LNCaP clone FGC (cell line): ENCODE measurements around the gene ZNRF4.

ENCODE experiments used
- DNase-seq: peaks from one replicate; pipeline ENCODE4 v3.0.0-alpha.2; 2011; ENCODE audit warnings: low read depth
- H3K4me3 ChIP-seq: 2 replicates; pipeline ENCODE4 v1.5.1; 2011; ENCODE audit warnings: mild to moderate bottlenecking, low read depth, low read length, control low read depth
- TF ChIP-seq, protein P1 (sequence below): IDR thresholded peaks from 2 replicates; pipeline ENCODE4 v1.5.1; 2012; ENCODE audit warnings: mild to moderate bottlenecking; ENCODE audit not compliant: control insufficient read depth, insufficient read depth; ENCODE audit errors: extremely low read depth

Gene ZNRF4

DNA sequence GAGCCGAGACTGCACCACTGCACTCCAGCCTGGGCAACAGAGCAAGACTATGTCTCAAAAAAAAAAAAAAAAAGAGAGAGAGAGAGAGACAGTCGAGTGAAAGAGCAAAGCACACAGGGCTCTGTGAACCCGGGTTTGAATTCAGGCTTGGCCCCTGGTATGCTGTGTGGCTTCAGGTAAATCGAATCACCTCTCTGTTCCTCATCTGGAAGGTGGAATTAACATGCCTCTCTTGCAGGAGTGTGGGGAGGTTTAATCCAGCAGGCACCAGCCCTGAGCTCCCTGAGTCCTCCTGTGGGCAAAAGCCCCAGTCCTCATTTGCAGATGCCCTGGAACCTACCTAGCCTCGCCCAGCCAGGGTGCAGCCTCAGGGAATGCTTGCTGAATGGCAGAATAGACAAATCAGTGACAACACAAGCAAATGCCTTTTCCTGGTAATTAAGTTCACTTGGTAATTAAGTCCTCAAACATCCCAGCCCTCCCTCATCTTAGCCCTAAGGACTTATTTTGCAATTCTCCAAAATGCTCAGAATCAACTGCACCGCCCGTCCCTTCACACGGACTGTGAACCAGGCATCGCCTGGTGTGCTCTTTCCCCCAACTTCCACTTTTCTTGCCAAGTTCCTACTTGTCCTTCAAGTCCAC is 4.6 kb upstream of the ZNRF4 start:
- DNase-seq = no peak
- TF ChIP-seq, protein P1, sequence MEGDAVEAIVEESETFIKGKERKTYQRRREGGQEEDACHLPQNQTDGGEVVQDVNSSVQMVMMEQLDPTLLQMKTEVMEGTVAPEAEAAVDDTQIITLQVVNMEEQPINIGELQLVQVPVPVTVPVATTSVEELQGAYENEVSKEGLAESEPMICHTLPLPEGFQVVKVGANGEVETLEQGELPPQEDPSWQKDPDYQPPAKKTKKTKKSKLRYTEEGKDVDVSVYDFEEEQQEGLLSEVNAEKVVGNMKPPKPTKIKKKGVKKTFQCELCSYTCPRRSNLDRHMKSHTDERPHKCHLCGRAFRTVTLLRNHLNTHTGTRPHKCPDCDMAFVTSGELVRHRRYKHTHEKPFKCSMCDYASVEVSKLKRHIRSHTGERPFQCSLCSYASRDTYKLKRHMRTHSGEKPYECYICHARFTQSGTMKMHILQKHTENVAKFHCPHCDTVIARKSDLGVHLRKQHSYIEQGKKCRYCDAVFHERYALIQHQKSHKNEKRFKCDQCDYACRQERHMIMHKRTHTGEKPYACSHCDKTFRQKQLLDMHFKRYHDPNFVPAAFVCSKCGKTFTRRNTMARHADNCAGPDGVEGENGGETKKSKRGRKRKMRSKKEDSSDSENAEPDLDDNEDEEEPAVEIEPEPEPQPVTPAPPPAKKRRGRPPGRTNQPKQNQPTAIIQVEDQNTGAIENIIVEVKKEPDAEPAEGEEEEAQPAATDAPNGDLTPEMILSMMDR = no peak
- H3K4me3 ChIP-seq = no peak overlapping the region

DNA sequence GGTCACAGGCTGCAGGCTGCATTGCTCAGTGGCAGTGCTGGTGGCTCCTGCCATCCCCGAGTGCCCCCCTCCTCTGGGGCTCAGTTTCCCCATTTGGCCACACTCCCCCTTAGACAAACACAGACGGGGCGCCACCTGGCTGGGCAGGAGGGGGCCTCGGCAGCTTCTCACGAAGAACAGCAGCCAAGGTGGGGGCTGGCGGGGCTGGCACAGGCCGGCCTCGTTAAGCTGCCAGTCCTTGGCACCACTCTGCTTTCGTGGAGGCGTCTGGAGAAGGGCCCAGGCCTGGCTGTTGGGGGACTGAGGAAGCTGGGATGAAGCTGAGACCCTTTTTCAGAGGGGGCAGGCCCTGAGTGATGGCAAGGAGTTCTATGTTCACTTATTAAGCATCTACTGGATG is 3.7 kb upstream of the ZNRF4 start:
- DNase-seq = no peak
- H3K4me3 ChIP-seq = no peak overlapping the region
- TF ChIP-seq, protein P1 = no peak

DNA sequence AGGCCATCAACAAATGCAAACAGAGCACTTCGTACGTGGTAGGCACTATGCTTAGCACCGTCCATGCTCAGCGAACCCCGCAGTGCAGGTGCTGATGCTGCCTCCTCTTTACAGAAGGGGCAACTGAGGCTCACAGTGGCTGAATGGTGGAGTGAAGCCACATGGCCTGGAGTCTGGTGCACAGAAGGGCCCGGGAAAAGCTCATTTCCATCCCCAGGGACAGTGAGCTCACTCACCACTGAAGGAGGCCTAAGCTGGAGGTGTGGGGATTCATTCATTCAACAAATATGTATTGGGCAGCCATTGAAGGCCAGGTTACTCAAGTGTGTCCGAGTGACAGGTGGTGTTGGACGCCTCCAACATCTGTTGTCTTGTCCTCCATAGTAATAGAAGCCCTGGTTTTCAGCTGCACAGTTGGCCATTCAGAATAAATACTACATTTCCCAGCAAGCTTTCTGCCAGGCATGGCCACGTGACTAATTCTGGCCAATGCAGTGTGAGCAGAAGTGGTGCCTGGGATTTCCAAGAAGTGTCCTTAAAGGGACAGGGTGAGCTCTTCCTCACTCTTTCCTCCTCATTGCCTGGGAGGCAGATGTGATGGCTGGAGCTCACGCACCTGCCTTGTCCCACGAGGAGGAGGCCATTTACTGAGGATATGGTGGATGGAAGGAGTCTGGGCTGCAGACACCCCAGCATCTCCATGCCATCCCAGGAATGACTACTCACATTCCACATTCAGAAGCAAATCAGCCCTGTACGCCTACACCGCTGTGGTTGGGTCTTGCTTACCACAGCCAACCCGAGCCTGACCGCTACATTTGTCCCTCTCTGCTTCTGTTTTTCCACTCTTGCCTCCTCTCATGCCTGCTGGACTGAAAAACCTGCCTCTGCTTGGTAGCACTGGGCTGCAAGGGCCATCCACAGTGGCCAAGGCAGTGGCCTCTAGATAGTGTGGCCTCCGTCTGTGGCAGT is 2.3 kb upstream of the ZNRF4 start:
- TF ChIP-seq, protein P1 = no peak
- DNase-seq = no peak
- H3K4me3 ChIP-seq = no peak overlapping the region

DNA sequence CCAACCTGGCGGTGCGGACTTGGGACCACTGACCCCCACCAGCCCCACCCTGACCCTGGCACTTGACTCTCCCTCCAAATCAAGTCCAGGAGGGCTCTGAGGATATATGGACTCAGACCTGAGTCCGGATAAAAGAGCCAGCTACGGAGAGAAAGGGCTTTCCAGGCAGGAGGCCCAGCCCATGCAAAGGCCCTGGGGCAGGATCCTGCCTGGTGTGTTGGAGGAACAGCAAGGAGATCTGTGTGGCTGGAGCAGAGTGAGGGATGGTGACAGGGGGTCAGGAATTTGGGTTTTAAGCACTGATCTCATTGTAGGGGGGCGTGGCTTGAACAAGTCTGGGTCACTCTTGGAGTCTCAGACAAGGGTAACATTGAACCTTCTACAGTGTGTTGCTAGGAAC is 474 bp upstream of the ZNRF4 start:
- TF ChIP-seq, protein P1 = no peak
- no peak overlapping the region for H3K4me3 ChIP-seq
- DNase-seq = no peak

DNA sequence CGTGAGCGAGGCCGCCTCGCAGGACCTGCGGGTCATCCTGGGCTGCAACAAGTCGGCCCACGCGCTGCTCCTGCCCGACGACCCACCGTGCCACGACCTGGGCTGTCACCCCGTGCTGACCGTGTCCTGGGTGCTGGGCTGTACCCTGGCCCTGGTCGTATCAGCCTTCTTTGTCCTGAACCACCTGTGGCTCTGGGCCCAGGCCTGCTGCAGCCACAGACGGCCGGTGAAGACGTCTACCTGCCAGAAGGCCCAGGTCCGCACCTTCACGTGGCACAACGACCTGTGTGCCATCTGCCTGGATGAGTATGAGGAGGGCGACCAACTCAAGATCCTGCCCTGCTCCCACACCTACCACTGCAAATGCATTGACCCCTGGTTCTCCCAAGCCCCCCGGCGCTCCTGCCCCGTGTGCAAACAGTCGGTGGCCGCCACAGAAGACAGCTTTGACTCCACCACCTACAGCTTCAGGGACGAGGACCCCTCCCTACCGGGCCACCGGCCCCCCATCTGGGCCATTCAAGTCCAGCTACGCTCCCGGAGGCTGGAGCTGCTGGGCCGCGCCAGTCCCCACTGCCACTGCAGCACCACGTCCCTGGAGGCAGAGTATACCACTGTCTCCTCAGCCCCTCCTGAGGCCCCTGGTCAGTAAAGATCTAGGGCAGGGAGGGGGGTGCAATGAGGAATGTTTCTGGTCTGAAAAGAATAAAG is 1.1 kb downstream of the ZNRF4 start:
- DNase-seq = no peak
- no peak overlapping the region for H3K4me3 ChIP-seq
- TF ChIP-seq, protein P1 = no peak

DNA sequence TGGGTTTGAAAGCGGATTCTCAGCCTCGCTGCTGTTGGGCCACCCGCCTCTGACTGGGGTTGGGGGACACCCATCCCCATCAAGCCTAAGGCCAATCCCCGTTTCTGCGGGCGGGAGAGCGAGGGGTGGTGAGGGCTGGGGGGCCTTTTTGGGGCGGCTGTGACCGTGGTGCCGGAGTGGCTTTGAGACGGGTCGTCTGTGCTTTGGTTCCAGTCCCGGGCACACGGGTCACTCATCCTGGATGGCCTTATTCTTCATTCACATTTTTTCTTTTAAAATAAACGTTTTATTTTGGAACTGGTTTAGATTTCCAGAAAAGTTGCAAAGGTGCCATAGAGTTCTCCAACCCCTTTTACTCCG is 1.6 kb downstream of the ZNRF4 start:
- H3K4me3 ChIP-seq = no peak overlapping the region
- DNase-seq = no peak
- TF ChIP-seq, protein P1 = no peak
